ENCODE data around the gene UNC45B. TPM values are rescaled to one million over a fixed set of nuclear protein-coding genes. Genes with fewer than 3 reads are reported as not detected.

The UNC45B gene
- total and polyA plus RNA-seq, 2 of the 13 experiments (the other 11 are each of a cell fraction or from before 2014, with no cell fraction given) = 0.01 TPM; not detected in 1

- TF ChIP-seq ZNF761 (CRISPR knock-in tag; conservative IDR thresholded peaks at IDR 0.05) = peak; percentile 88; the same call in 1 of the 2 replicates
- peak; percentile 55; the same call in 1 of the 2 replicates for TF ChIP-seq BCL6 (CRISPR knock-in tag; IDR thresholded peaks at IDR 0.05)
- peak; percentile 80 for TF ChIP-seq SKI (IDR thresholded peaks at IDR 0.05; ENCODE audit: partially characterized antibody)
- TF ChIP-seq ZNF124 (CRISPR knock-in tag; IDR thresholded peaks at IDR 0.05) = 0 out of 2 replicates have a peak, but pooled peaks have one; percentile 24
- TF ChIP-seq ATF7-NPFF (CRISPR knock-in tag; IDR thresholded peaks at IDR 0.05; ENCODE audit: low read depth) = peak; percentile 91
These were observed 5.7 kb upstream of the UNC45B start, which contains the start of gene NLE1 (continued) for GRCh38 chr17:35141681-35142466.

- TF ChIP-seq RBM22 (optimal IDR thresholded peaks at IDR 0.05; ENCODE audit: low read length) (no peak), IRF2 (CRISPR knock-in tag; IDR thresholded peaks at IDR 0.05) (no peak), ZNF550 (CRISPR knock-in tag; IDR thresholded peaks at IDR 0.05; ENCODE audit: borderline replicate concordance) (0 out of 2 replicates have a peak, but pooled peaks have one; percentile 0), ZNF546 (CRISPR knock-in tag; conservative IDR thresholded peaks at IDR 0.05) (no peak), PHF21A (CRISPR knock-in tag; IDR thresholded peaks at IDR 0.05) (0 out of 2 replicates have a peak, but pooled peaks have one; percentile 6), ZNF564 (CRISPR knock-in tag; IDR thresholded peaks at IDR 0.05) (peak; percentile 7; the same call in 1 of the 2 replicates)
- TF ChIP-seq, protein P1, sequence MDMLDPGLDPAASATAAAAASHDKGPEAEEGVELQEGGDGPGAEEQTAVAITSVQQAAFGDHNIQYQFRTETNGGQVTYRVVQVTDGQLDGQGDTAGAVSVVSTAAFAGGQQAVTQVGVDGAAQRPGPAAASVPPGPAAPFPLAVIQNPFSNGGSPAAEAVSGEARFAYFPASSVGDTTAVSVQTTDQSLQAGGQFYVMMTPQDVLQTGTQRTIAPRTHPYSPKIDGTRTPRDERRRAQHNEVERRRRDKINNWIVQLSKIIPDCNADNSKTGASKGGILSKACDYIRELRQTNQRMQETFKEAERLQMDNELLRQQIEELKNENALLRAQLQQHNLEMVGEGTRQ (IDR thresholded peaks at IDR 0.05; ENCODE audit: low read depth, low read length) = no peak
- TF ChIP-seq, protein P1 (CRISPR knock-in tag; IDR thresholded peaks at IDR 0.05; ENCODE audit: borderline replicate concordance) = 0 out of 2 replicates have a peak, but pooled peaks have one; percentile 13
- TF ChIP-seq, protein P2, sequence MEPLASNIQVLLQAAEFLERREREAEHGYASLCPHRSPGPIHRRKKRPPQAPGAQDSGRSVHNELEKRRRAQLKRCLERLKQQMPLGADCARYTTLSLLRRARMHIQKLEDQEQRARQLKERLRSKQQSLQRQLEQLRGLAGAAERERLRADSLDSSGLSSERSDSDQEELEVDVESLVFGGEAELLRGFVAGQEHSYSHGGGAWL (CRISPR knock-in tag; IDR thresholded peaks at IDR 0.05) = no peak
- TF ChIP-seq, protein P3, sequence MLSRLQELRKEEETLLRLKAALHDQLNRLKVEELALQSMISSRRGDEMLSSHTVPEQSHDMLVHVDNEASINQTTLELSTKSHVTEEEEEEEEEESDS (CRISPR knock-in tag; IDR thresholded peaks at IDR 0.05; ENCODE audit: borderline replicate concordance) = no peak
- Histone ChIP-seq H3K4me2 (ENCODE audit: low read depth, low read length) (peak overlapping the region; percentile 93), H3K27ac (ENCODE audit: extremely low read length, insufficient read depth, low read length) (no peak overlapping the region), H4K20me1 (ENCODE audit: insufficient read depth, low read length) (no peaks in the 10 kb centered on the region), H3K4me3 (replicated peaks in 1 of 3; ENCODE audit: insufficient read depth in 1 of 3, low read depth in 2 of 3, low read length in 3 of 3) (peak overlapping the region in 1 of 3 experiments; percentile 86; a peak in 1 of 6 replicates), H3K27me3 (ENCODE audit: control insufficient read depth in 1 of 2, insufficient read depth in 2 of 2, low read length in 2 of 2) (peaks cover 5 to 15% of the 10 kb centered on the region in 2 experiments; a peak in 2 of 5 replicates), H3K9ac (ENCODE audit: insufficient read depth, low read depth, low read length) (no peak overlapping the region), H3K9me3 (ENCODE audit: low read length) (no peaks in the 10 kb centered on the region), H3K4me1 (ENCODE audit: insufficient read depth, low read length) (peaks cover 39% of the 10 kb centered on the region), H2AFZ (ENCODE audit: low read length) (no peak overlapping the region), H3K36me3 (replicated peaks in 1 of 2; ENCODE audit: control insufficient read depth in 1 of 2, insufficient read depth in 2 of 2, low read length in 2 of 2) (peaks cover 11 to 25% of the 10 kb centered on the region in 2 experiments), H3K79me2 (ENCODE audit: insufficient read depth, low read length) (peaks cover 13% of the 10 kb centered on the region)
- in situ Hi-C loops (cut with HindIII; ENCODE audit: extremely low pct_ligation_motif_present, low pct_unique_long_range_greater_than_20kb) = no loop called here
- ChIA-PET POLR2A (no interaction called here), CTCF (ENCODE audit: low intra/inter-chr PET ratio, low total read pairs) (interaction anchor here (1.2 to 1.4 kb wide), 2 partner anchors 23 to 53 kb away, joined by 3 to 4 read pairs; partner anchors contain the start of gene RAD51D)
- intact Hi-C loops (cut with micrococcal nuclease; ENCODE audit: unreplicated experiment) = no loop called here
- ATAC-seq (peak; percentile 30), FAIRE-seq (no peak), DNase-seq (ENCODE audit: low spot score) (no peak)
- 54% methylated on average over 8 of the region's 8 CpGs for WGBS (ENCODE audit: low lambda C conversion rate)
- BruUV-seq (replicated peaks) = no TSS peak
These were observed 5.2 kb upstream of the UNC45B start for GRCh38 chr17:35142467-35142796.
